ENCODE results near the gene EYA2.

EYA2 gene

GRCh38 chr20:46851746-46852145 is 42.9 kb upstream of the EYA2 start:
- no peak for TF ChIP-seq POLR2A (IDR thresholded peaks at IDR 0.05; ENCODE audit: extremely low read depth, insufficient read length)
- no peak for TF ChIP-seq CTCF (IDR thresholded peaks at IDR 0.05; ENCODE audit: low read depth, low read length)
- TF ChIP-seq MAX (IDR thresholded peaks at IDR 0.05; ENCODE audit: low read depth, low read length) = no peak
- no peak for TF ChIP-seq MYC (IDR thresholded peaks at IDR 0.05; ENCODE audit: low read depth, low read length)
- no peak overlapping the region for H3K4me3 ChIP-seq (ENCODE audit: low read depth, low read length)
- no peak for DNase-seq (ENCODE audit: low read depth)

GRCh38 chr20:46852313-46852712 is 42.3 kb upstream of the EYA2 start:
- TF ChIP-seq POLR2A (IDR thresholded peaks at IDR 0.05; ENCODE audit: extremely low read depth, insufficient read length) (no peak), MAX (IDR thresholded peaks at IDR 0.05; ENCODE audit: low read depth, low read length) (0 out of 2 replicates have a peak, but pooled peaks have one; percentile 9)
- H3K4me3 ChIP-seq (ENCODE audit: low read depth, low read length) = no peak overlapping the region
- DNase-seq (ENCODE audit: low read depth) = no peak

- TF ChIP-seq MYC (IDR thresholded peaks at IDR 0.05; ENCODE audit: low read depth, low read length) (no peak), POLR2A (IDR thresholded peaks at IDR 0.05; ENCODE audit: extremely low read depth, insufficient read length) (no peak), MAX (IDR thresholded peaks at IDR 0.05; ENCODE audit: low read depth, low read length) (no peak), CTCF (IDR thresholded peaks at IDR 0.05; ENCODE audit: low read depth, low read length) (no peak)
- no peak for DNase-seq (ENCODE audit: low read depth)
- no peak overlapping the region for H3K4me3 ChIP-seq (ENCODE audit: low read depth, low read length)
Measured at GRCh38 chr20:46853926-46854325, 40.7 kb upstream of the EYA2 start.

GRCh38 chr20:46857061-46857831 is 37.4 kb upstream of the EYA2 start:
- no peak for TF ChIP-seq POLR2A (IDR thresholded peaks at IDR 0.05; ENCODE audit: extremely low read depth, insufficient read length)
- TF ChIP-seq MYC (IDR thresholded peaks at IDR 0.05; ENCODE audit: low read depth, low read length) = no peak
- no peak for TF ChIP-seq MAX (IDR thresholded peaks at IDR 0.05; ENCODE audit: low read depth, low read length)
- no peak for TF ChIP-seq CTCF (IDR thresholded peaks at IDR 0.05; ENCODE audit: low read depth, low read length)
- H3K4me3 ChIP-seq (ENCODE audit: low read depth, low read length) = no peak overlapping the region
- no peak for DNase-seq (ENCODE audit: low read depth)

GRCh38 chr20:46865824-46866223 is 28.8 kb upstream of the EYA2 start:
- no peak for TF ChIP-seq MAX (IDR thresholded peaks at IDR 0.05; ENCODE audit: low read depth, low read length)
- TF ChIP-seq MYC (IDR thresholded peaks at IDR 0.05; ENCODE audit: low read depth, low read length) = no peak
- TF ChIP-seq CTCF (IDR thresholded peaks at IDR 0.05; ENCODE audit: low read depth, low read length) = no peak
- TF ChIP-seq POLR2A (IDR thresholded peaks at IDR 0.05; ENCODE audit: extremely low read depth, insufficient read length) = no peak
- no peak for DNase-seq (ENCODE audit: low read depth)
- no peak overlapping the region for H3K4me3 ChIP-seq (ENCODE audit: low read depth, low read length)

- no peak for TF ChIP-seq MYC (IDR thresholded peaks at IDR 0.05; ENCODE audit: low read depth, low read length)
- TF ChIP-seq MAX (IDR thresholded peaks at IDR 0.05; ENCODE audit: low read depth, low read length) = no peak
- no peak for TF ChIP-seq CTCF (IDR thresholded peaks at IDR 0.05; ENCODE audit: low read depth, low read length)
- TF ChIP-seq POLR2A (IDR thresholded peaks at IDR 0.05; ENCODE audit: extremely low read depth, insufficient read length) = no peak
- no peak for DNase-seq (ENCODE audit: low read depth)
- no peak overlapping the region for H3K4me3 ChIP-seq (ENCODE audit: low read depth, low read length)
Measured at GRCh38 chr20:46870041-46870440, 24.6 kb upstream of the EYA2 start.

Measured in NB4 (cell line).